HG02970 (cell line): ENCODE data around the gene GARIN1A.

Source experiments
- ATAC-seq: cut with Tn5 transposase; IDR thresholded peaks from one replicate; pipeline ENCODE4 v1.9.1; 2021; ENCODE audit warnings: mild to moderate bottlenecking, moderate library complexity, moderate number of reproducible peaks; ENCODE audit not compliant: unreplicated experiment, low FRiP score

The GARIN1A gene

GRCh38 chr7:128710481-128710880, 38.4 kb downstream of the GARIN1A start:
- no peak for ATAC-seq

GRCh38 chr7:128713794-128714193, 41.7 kb downstream of the GARIN1A start:
- ATAC-seq, result no peak

- no peak for ATAC-seq
These were observed 42.8 kb downstream of the GARIN1A start for GRCh38 chr7:128714701-128715495.

GRCh38 chr7:128718967-128719642, 47.0 kb downstream of the GARIN1A start:
- no peak for ATAC-seq

- ATAC-seq, result no peak
These were observed 49.3 kb downstream of the GARIN1A start for GRCh38 chr7:128721376-128721775.
